ENCODE data around the gene IL11. TPM values are rescaled to one million over a fixed set of nuclear protein-coding genes. Genes with fewer than 3 reads are reported as not detected.

IL11 gene
- total RNA-seq (2021) (1.2 to 1.8 TPM (median 1.6 TPM) in 3 replicates), Bru-seq, nascent RNA (percentile 29 among the genes with signal in this experiment)
- long read RNA-seq, experiment 1 = 0 reads
- long read RNA-seq, experiment 2, partial matches to known transcripts = 0 of 1 reads
- long read RNA-seq, experiment 2, other reads (novel, unspliced or antisense) = 1 of 1 reads
- long read RNA-seq, experiment 3 = 0 reads

GRCh38 chr19:55370305-55370988, at the start of gene IL11:
TSS of gene IL11 (minus strand) at chr19:55370463. CDS start at chr19:55370310, 153 bp downstream.
- H3K27me3 Mint-ChIP-seq (ENCODE audit: low read depth) = peaks cover 70% of the 10 kb centered on the region
- CTCF ChIA-PET = interaction anchor here (0.5 to 2.8 kb wide), 8 partner anchors 13 to 224 kb away, joined by 3 to 13 read pairs (median 4); partner anchors contain the start of gene TMEM238
- no peak within 1 kb of the TSS; the same call in 1 of the 2 replicates for H3K27ac Mint-ChIP-seq

GRCh38 chr19:55419624-55420236, 49.5 kb upstream of the IL11 start:
- H3K27me3 Mint-ChIP-seq (ENCODE audit: low read depth) = peaks cover 76% of the 10 kb centered on the region
- ChIA-PET POLR2A (interaction anchor here (0.5 to 0.6 kb wide), 2 partner anchors 11 to 27 kb away, joined by 3 to 5 read pairs; no protein-coding TSS in a partner anchor), CTCF (interaction anchor here (0.9 to 3.2 kb wide), 7 partner anchors 8 to 331 kb away, joined by 3 to 16 read pairs (median 5); partner anchors contain the start of gene ISOC2)
- ATAC-seq (peak; percentile 55), DNase-seq (ENCODE audit: low spot score) (peak; percentile 22)
- H3K4me3 Mint-ChIP-seq = no peak overlapping the region
- H3K9me3 Mint-ChIP-seq = no peaks in the 10 kb centered on the region
- peaks cover 2% of the 10 kb centered on the region for H3K4me1 Mint-ChIP-seq
- no peak overlapping the region for H3K27ac Mint-ChIP-seq
- TF ChIP-seq ERG (CRISPR knock-in tag; IDR thresholded peaks at IDR 0.05) = no peak
- no peak for TF ChIP-seq STAT6 (CRISPR knock-in tag; conservative IDR thresholded peaks at IDR 0.05; ENCODE audit: low read depth)
- TF ChIP-seq NR1H2 (CRISPR knock-in tag; IDR thresholded peaks at IDR 0.05) = no peak
- no peak for TF ChIP-seq AFF4 (CRISPR knock-in tag; IDR thresholded peaks at IDR 0.05; ENCODE audit: borderline replicate concordance)
- TF ChIP-seq CBFB (CRISPR knock-in tag; IDR thresholded peaks at IDR 0.05; ENCODE audit: low read depth) = no peak
- no peak for TF ChIP-seq MYBL2 (CRISPR knock-in tag; IDR thresholded peaks at IDR 0.05)
- no peak for TF ChIP-seq SMAD3 (CRISPR knock-in tag; IDR thresholded peaks at IDR 0.05; ENCODE audit: borderline replicate concordance)
- no peaks in the 10 kb centered on the region for H3K36me3 Mint-ChIP-seq

More at GRCh38 chr19:55370305-55370988, at the start of gene IL11:
- POLR2A ChIA-PET = interaction anchor here (0.8 to 1.3 kb wide), 4 partner anchors 14 to 69 kb away, joined by 3 to 6 read pairs (median 4); partner anchors contain the start of gene TMEM238
- Mint-ChIP-seq H3K9me3 (no peaks in the 10 kb centered on the region), H3K4me3 (peak within 1 kb of the TSS; percentile 83), H3K4me1 (peaks cover 22% of the 10 kb centered on the region), H3K36me3 (no peaks in the 10 kb centered on the region)
- DNase-seq (ENCODE audit: low spot score) (no peak), ATAC-seq (no peak; the same call in 1 of the 2 replicates)
- TF ChIP-seq ETV6 (CRISPR knock-in tag; IDR thresholded peaks at IDR 0.05) (0 out of 2 replicates have a peak, but pooled peaks have one; percentile 38), ZNF512 (CRISPR knock-in tag; IDR thresholded peaks at IDR 0.05; ENCODE audit: borderline replicate concordance) (no peak)

Data from WTC11 (cell line).